C4-2B (cell line): Measurements from ENCODE around the gene DRICH1.

Source experiments
- ZFX ChIP-seq: fragments of 450-650 bp; IDR thresholded peaks from 2 replicates; pipeline ENCODE4 v1.6.1; 2017
- TF ChIP-seq, protein P1 (sequence below): fragments of 450-650 bp; conservative IDR thresholded peaks from 2 replicates; pipeline ENCODE4 v1.5.1; 2017; ENCODE audit warnings: mild to moderate bottlenecking

- TF ChIP-seq, protein P1, sequence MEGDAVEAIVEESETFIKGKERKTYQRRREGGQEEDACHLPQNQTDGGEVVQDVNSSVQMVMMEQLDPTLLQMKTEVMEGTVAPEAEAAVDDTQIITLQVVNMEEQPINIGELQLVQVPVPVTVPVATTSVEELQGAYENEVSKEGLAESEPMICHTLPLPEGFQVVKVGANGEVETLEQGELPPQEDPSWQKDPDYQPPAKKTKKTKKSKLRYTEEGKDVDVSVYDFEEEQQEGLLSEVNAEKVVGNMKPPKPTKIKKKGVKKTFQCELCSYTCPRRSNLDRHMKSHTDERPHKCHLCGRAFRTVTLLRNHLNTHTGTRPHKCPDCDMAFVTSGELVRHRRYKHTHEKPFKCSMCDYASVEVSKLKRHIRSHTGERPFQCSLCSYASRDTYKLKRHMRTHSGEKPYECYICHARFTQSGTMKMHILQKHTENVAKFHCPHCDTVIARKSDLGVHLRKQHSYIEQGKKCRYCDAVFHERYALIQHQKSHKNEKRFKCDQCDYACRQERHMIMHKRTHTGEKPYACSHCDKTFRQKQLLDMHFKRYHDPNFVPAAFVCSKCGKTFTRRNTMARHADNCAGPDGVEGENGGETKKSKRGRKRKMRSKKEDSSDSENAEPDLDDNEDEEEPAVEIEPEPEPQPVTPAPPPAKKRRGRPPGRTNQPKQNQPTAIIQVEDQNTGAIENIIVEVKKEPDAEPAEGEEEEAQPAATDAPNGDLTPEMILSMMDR, result no peak
- no peak for TF ChIP-seq ZFX
Observed at GRCh38 chr22:23681026-23681809, 49.1 kb upstream of the DRICH1 start.
